Esophagus (tissue), 2 donors: ENCODE measurements around the gene PPIL3. TPM values are rescaled to one million over a fixed set of nuclear protein-coding genes. Genes with fewer than 3 reads are reported as not detected.
"Not testable (repeated sequence)": the region's sequence is repeated elsewhere in the genome, so short reads cannot be mapped to it uniquely, and the experiment has no call there.

Source experiments
- H3K27ac ChIP-seq, 2 donors: one replicate each; pipeline ENCODE4 v1.5.1; 2013; ENCODE audit warnings: low read depth in 2 of 2, mild to moderate bottlenecking in 2 of 2, inconsistent platforms in 1 of 2, low read length in 1 of 2, moderate library complexity in 1 of 2
- H3K27me3 ChIP-seq, 2 donors: one replicate each; pipeline ENCODE4 v1.6.1; 2013; ENCODE audit warnings: low read length in 2 of 2, control low read depth in 1 of 2, mild to moderate bottlenecking in 1 of 2; ENCODE audit not compliant: insufficient read depth in 2 of 2, control insufficient read depth in 1 of 2
- H3K36me3 ChIP-seq, 2 donors: one replicate each; pipeline ENCODE4 v1.6.1; 2013; ENCODE audit warnings: low read length in 1 of 2; ENCODE audit not compliant: control insufficient read depth in 2 of 2, insufficient read depth in 2 of 2
- H3K4me1 ChIP-seq, 2 donors: one replicate each; pipeline ENCODE4 v1.6.1; 2013; ENCODE audit warnings: low read length in 1 of 2; ENCODE audit not compliant: control insufficient read depth in 2 of 2, insufficient read depth in 2 of 2
- H3K4me3 ChIP-seq, 2 donors: one replicate each; pipeline ENCODE4 v1.5.1; 2013; ENCODE audit warnings: low read length in 2 of 2, mild to moderate bottlenecking in 2 of 2, low read depth in 1 of 2, moderate library complexity in 1 of 2
- H3K9me3 ChIP-seq, 2 donors: one replicate each; pipeline ENCODE4 v1.6.1; 2013; ENCODE audit warnings: mild to moderate bottlenecking in 2 of 2, low read depth in 1 of 2, low read length in 1 of 2, moderate library complexity in 1 of 2; ENCODE audit not compliant: control insufficient read depth in 2 of 2, insufficient read depth in 1 of 2
- WGBS, 2 donors: extraction: QIAGEN DNeasy Blood & Tissue Kit; methylation state at CpG; one replicate each; pipeline ENCODE4 v1.1.7; 2013; 5-methylcytosine and 5-hydroxymethylcytosine counted together
- polyA plus RNA-seq, 2 donors: library from polyadenylated mRNA; stranded (reverse); fragments of 200-250 nt; gene quantifications; one replicate each; pipeline ENCODE4 v1.2.3, GENCODE V29; 2013
- donor health status: healthy with polysubstance abuse.
- donor health status: Bipolar disorder and iron deficiency.

The PPIL3 gene
- polyA plus RNA-seq, 2 donors = 18.7 to 21.5 TPM

- H3K9me3 ChIP-seq = no peaks in the 10 kb centered on the region
- peaks cover 6 to 14% of the 10 kb centered on the region in 2 donors for H3K36me3 ChIP-seq
- H3K4me3 ChIP-seq = no peak overlapping the region
- no peak overlapping the region for H3K27ac ChIP-seq
- no peaks in the 10 kb centered on the region for H3K4me1 ChIP-seq
- no peaks in the 10 kb centered on the region for H3K27me3 ChIP-seq
Measured at GRCh38 chr2:200899482-200899881, 10.6 kb upstream of the PPIL3 start.

GRCh38 chr2:200881715-200882249, 7.1 kb downstream of the PPIL3 start:
- not testable (repeated sequence) for H3K27ac ChIP-seq, H3K4me1 ChIP-seq, H3K27me3 ChIP-seq, H3K9me3 ChIP-seq, H3K4me3 ChIP-seq
- 80 to 84% methylated on average over 2 of the region's 2 CpGs for WGBS, 2 donors
- H3K36me3 ChIP-seq = peaks cover 3 to 15% of the 10 kb centered on the region in 2 donors

GRCh38 chr2:200878289-200878880, 10.5 kb downstream of the PPIL3 start:
- Histone ChIP-seq H3K27ac (no peak overlapping the region), H3K9me3 (no peaks in the 10 kb centered on the region)

GRCh38 chr2:200877443-200877842, 11.4 kb downstream of the PPIL3 start:
- Histone ChIP-seq H3K4me3 (no peak overlapping the region), H3K4me1 (no peaks in the 10 kb centered on the region), H3K36me3 (peaks cover 8 to 11% of the 10 kb centered on the region in 2 donors), H3K27me3 (no peaks in the 10 kb centered on the region), H3K9me3 (no peaks in the 10 kb centered on the region), H3K27ac (no peak overlapping the region)

More at GRCh38 chr2:200878289-200878880, 10.5 kb downstream of the PPIL3 start:
- H3K36me3 ChIP-seq = peaks cover 10 to 11% of the 10 kb centered on the region in 2 donors
- WGBS, 2 donors = 93 to 94% methylated on average over 2 of the region's 2 CpGs
- no peak overlapping the region for H3K4me3 ChIP-seq
- no peaks in the 10 kb centered on the region for H3K4me1 ChIP-seq
- no peaks in the 10 kb centered on the region for H3K27me3 ChIP-seq

GRCh38 chr2:200873560-200873959, 15.3 kb downstream of the PPIL3 start:
- WGBS, 2 donors = 95 to 97% methylated on average over 6 of the region's 6 CpGs
- peaks cover 0 to 3% of the 10 kb centered on the region in 2 donors for H3K4me1 ChIP-seq
- H3K36me3 ChIP-seq = peaks cover 0 to 11% of the 10 kb centered on the region in 2 donors
- no peaks in the 10 kb centered on the region for H3K27me3 ChIP-seq
- no peaks in the 10 kb centered on the region for H3K9me3 ChIP-seq
- no peak overlapping the region for H3K4me3 ChIP-seq
- no peak overlapping the region for H3K27ac ChIP-seq

DNA sequence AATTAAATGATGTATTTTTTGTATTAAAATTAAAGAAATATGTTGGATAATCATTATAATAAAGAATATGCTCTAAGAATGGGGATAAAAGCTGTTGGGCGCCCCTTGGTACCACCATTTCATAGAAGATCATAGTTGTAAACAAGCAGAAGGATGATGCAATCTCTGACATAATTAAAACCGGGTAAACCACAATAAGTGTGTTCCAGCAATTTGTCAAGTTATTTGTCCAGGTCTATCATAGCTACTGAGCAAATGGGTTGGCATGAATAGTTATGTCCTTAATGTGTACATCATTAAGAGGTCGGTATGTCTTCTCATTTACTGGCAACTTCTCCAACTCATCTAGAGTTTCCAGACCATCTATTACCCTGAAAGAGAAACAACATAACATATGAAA, 17.7 kb downstream of the PPIL3 start:
- WGBS, 2 donors = 69 to 73% methylated on average over 3 of the region's 3 CpGs

DNA sequence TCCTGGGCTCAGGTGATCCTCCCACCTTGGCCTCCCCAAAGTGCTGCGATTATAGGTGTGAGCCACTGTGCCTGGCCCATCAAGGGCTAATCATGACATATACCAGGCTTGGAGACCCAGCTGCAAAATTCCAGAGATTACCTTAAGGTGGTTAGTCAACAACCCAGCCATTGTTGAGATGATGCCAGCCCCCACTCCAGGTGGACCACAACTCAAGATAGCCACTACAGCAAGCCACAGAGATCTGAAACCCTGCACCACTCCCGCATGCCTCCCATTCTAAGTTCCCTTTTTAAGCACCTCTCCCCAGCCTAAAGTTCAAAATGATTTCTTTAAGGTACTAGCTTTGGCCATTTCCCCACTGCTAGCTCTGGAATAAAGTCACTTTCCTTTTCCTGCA, 19.9 kb downstream of the PPIL3 start:
- Histone ChIP-seq H3K9me3 (no peaks in the 10 kb centered on the region), H3K4me3 (no peak overlapping the region), H3K36me3 (peaks cover 0 to 4% of the 10 kb centered on the region in 2 donors), H3K27ac (no peak overlapping the region), H3K4me1 (peaks cover 0 to 3% of the 10 kb centered on the region in 2 donors), H3K27me3 (no peaks in the 10 kb centered on the region)
- WGBS, 2 donors = 86 to 91% methylated on average over 2 of the region's 2 CpGs

More for the DNA sequence above, 17.7 kb downstream of the PPIL3 start:
- H3K36me3 ChIP-seq = peaks cover 0 to 11% of the 10 kb centered on the region in 2 donors
- no peak overlapping the region for H3K27ac ChIP-seq
- H3K27me3 ChIP-seq = no peaks in the 10 kb centered on the region
- H3K4me1 ChIP-seq = peaks cover 0 to 3% of the 10 kb centered on the region in 2 donors
- H3K4me3 ChIP-seq = no peak overlapping the region
- H3K9me3 ChIP-seq = no peaks in the 10 kb centered on the region

- 1% methylated on average over 89 of the region's 89 CpGs for WGBS, 2 donors
- peaks cover 0 to 3% of the 10 kb centered on the region in 2 donors for H3K4me1 ChIP-seq
Measured at GRCh38 chr2:200864176-200865034, 24.5 kb downstream of the PPIL3 start, which contains the start of gene CLK1. TSS of gene CLK1 (minus strand) at chr2:200864658. CDS start at chr2:200861862, 2,796 bp downstream.

GRCh38 chr2:200863782-200864175, 25.1 kb downstream of the PPIL3 start:
- WGBS, 2 donors = 0 to 1% methylated on average over 19 of the region's 19 CpGs
- H3K27ac ChIP-seq = peak overlapping the region; percentile 100
- peaks cover 0 to 2% of the 10 kb centered on the region in 2 donors for H3K4me1 ChIP-seq
- no peaks in the 10 kb centered on the region for H3K9me3 ChIP-seq
- H3K36me3 ChIP-seq = peaks cover 3 to 5% of the 10 kb centered on the region in 2 donors
- peak overlapping the region; percentile 96 to 99 for H3K4me3 ChIP-seq
- H3K27me3 ChIP-seq = no peaks in the 10 kb centered on the region

More at GRCh38 chr2:200864176-200865034, 24.5 kb downstream of the PPIL3 start, which contains the start of gene CLK1:
- H3K27me3 ChIP-seq = no peaks in the 10 kb centered on the region
- H3K36me3 ChIP-seq = peaks cover 0 to 4% of the 10 kb centered on the region in 2 donors
- peak within 1 kb of the TSS; percentile 100 for H3K27ac ChIP-seq
- no peaks in the 10 kb centered on the region for H3K9me3 ChIP-seq
- H3K4me3 ChIP-seq = peak within 1 kb of the TSS; percentile 96 to 99
